Upper lobe of left lung (tissue), 4 donors: Measurements from ENCODE around the gene SLC15A2.

ENCODE experiments used
- CTCF ChIP-seq, 6 experiments: fragments of 450-650 bp in 4 of 6; fragments of 200-600 bp in 2 of 6; sonication (generic) in 2 of 6; IDR thresholded peaks; one replicate each; pipeline ENCODE4 v1.5.1; 2016 to 2019; ENCODE audit warnings: antibody characterized with exemption in 6 of 6
- EP300 ChIP-seq, 4 donors: sonication (generic); formaldehyde crosslinking; IDR thresholded peaks; one replicate each; pipeline ENCODE4 v1.5.1; 2017; ENCODE audit warnings: antibody characterized with exemption in 4 of 4, control low read depth in 2 of 4
- POLR2A ChIP-seq, 4 donors: fragments of 450-650 bp; IDR thresholded peaks; one replicate each; pipeline ENCODE4 v1.5.1; 2016 to 2017; ENCODE audit warnings: antibody characterized with exemption in 4 of 4, mild to moderate bottlenecking in 2 of 4
- POLR2AphosphoS5 ChIP-seq, 2 donors: sonication (generic); formaldehyde crosslinking; IDR thresholded peaks; one replicate each; pipeline ENCODE4 v1.5.1; 2017; ENCODE audit warnings: antibody characterized with exemption in 2 of 2

DNA sequence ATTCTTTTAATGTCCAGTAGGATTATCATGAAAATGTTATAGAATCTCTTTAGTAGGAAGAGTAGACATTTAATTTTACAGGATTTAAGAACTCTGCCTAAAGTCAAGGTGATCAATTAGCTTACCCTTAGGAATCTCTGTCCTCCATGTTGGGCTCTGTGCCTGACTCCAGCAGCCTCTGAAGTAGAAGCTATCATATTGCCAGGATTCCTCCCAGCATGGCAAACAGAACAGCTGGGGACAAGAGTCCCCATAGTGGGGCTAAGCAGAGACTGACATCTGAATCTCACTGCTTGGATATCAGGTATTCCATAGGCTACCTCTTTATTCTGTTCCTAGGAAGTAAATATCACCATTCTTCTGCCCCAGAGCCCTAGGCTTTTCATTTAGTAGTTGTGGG, 1.5 kb downstream of the SLC15A2 start:
- TF ChIP-seq POLR2A (IDR thresholded peaks at IDR 0.05) (no peak), CTCF (IDR thresholded peaks at IDR 0.05) (no peak), POLR2AphosphoS5 (IDR thresholded peaks at IDR 0.05) (no peak), EP300 (IDR thresholded peaks at IDR 0.05) (no peak)
